ENCODE data around the gene SLC6A4. TPM values are rescaled to one million over a fixed set of nuclear protein-coding genes. Genes with fewer than 3 reads are reported as not detected.

The SLC6A4 gene
- total RNA-seq, 1 experiment from 2014 or later, result 0.30 TPM

DNA sequence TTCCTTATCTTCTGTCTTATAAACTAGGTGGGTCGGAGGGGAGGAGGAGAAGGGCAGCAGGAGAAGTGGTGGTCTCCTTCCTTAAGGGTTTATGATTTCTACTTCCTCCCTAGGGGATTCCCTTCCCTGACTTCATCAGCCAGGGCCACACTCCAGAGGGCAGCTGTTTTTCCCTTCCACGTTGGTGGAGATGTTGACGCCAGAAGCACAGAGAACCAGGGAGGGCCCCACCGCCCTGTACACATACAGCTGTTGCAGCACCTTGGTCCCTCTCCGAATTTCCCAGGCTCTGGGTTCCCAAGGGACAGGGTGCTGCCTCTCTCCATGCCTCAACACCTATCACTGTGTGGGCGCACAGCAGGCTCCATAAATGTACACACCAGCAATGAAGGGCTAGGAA, 5.6 kb upstream of the SLC6A4 start:
- intact Hi-C loops (cut with micrococcal nuclease), result no loop called here
- H3K4me1 ChIP-seq (ENCODE audit: control insufficient read depth in 1 of 2, insufficient read depth in 2 of 2, low read length in 2 of 2), result peaks cover 0 to 3% of the 10 kb centered on the region in 2 experiments; a peak in 1 of 4 replicates
- ATAC-seq, result no peak
- ChIA-PET CTCF (no interaction called here), POLR2A (no interaction called here), RAD21 (ENCODE audit: low non-redundant PET in 1 of 2, low total read pairs in 2 of 2, uncharacterized antibody in 2 of 2, unreplicated experiment in 2 of 2) (no interaction called here)
- H3K27ac ChIP-seq (ENCODE audit: low read depth, low read length), result no peak overlapping the region
- no peak for DNase-seq (ENCODE audit: low read depth, low spot score)
- no peaks in the 10 kb centered on the region for H3K79me2 ChIP-seq (ENCODE audit: insufficient read depth, low read length)
- H3K9me2 ChIP-seq (ENCODE audit: insufficient read depth), result no peaks in the 10 kb centered on the region
- TF ChIP-seq POLR2AphosphoS5 (IDR thresholded peaks at IDR 0.05; ENCODE audit: low read depth, low read length) (no peak), SRF (IDR thresholded peaks at IDR 0.05; ENCODE audit: low read depth) (no peak), REST (IDR thresholded peaks at IDR 0.05; ENCODE audit: low read depth) (no peak), CEBPB (IDR thresholded peaks at IDR 0.05; ENCODE audit: low read depth) (no peak), ZNF274 (IDR thresholded peaks at IDR 0.05; ENCODE audit: low read depth, low read length) (no peak), ELF1 (IDR thresholded peaks at IDR 0.05; ENCODE audit: borderline replicate concordance, low read depth) (no peak), YY1 (IDR thresholded peaks at IDR 0.05; ENCODE audit: extremely low read depth, insufficient replicate concordance, low read depth, low read length) (no peak), CBX3 (IDR thresholded peaks at IDR 0.05; ENCODE audit: low read depth) (no peak), EZH2 (IDR thresholded peaks at IDR 0.05) (no peak), SP1 (IDR thresholded peaks at IDR 0.05; ENCODE audit: low read depth) (no peak), EZH2phosphoT487 (IDR thresholded peaks at IDR 0.05; ENCODE audit: borderline replicate concordance) (no peak)
- TF ChIP-seq, protein P1, sequence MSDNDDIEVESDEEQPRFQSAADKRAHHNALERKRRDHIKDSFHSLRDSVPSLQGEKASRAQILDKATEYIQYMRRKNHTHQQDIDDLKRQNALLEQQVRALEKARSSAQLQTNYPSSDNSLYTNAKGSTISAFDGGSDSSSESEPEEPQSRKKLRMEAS (IDR thresholded peaks at IDR 0.05), result no peak
- H3K4me3 ChIP-seq (replicated peaks in 1 of 2; ENCODE audit: low read depth in 1 of 2, low read length in 2 of 2), result no peak overlapping the region
- H3K9me3 ChIP-seq (ENCODE audit: control insufficient read depth in 1 of 2, insufficient read depth in 1 of 2, low read depth in 1 of 2, low read length in 2 of 2), result peaks cover 0 to 3% of the 10 kb centered on the region in 2 experiments; a peak in 1 of 4 replicates
- H3K27me3 ChIP-seq (ENCODE audit: insufficient read depth, low read length), result no peaks in the 10 kb centered on the region
- H4K20me1 ChIP-seq (ENCODE audit: insufficient read depth), result no peaks in the 10 kb centered on the region
- no peaks in the 10 kb centered on the region for H3K36me3 ChIP-seq (ENCODE audit: control insufficient read depth in 1 of 2, insufficient read depth in 2 of 2, low read length in 2 of 2)
- H3K9ac ChIP-seq (ENCODE audit: low read length), result no peak overlapping the region
- no TSS peak for BruUV-seq (replicated peaks)
- no peak overlapping the region for H2AFZ ChIP-seq (ENCODE audit: low read depth, low read length, poor library complexity, severe bottlenecking)
- no peak overlapping the region for H3K4me2 ChIP-seq (ENCODE audit: low read length)
